RWPE1 (cell line): ENCODE measurements around the gene ZSCAN9.

Experiments
- CTCF ChIA-PET: fragments of 350-600 bp; sonication (Branson Sonifier 250); formaldehyde crosslinking; extraction: SDS; loops from one replicate; lab custom pipeline; 2021; lab: Yijun Ruan, JAX
- POLR2A ChIA-PET: fragments of 400-600 bp; formaldehyde crosslinking; extraction: SDS; loops from one replicate; lab custom pipeline; 2020; ENCODE audit warnings: antibody characterized with exemption; ENCODE audit not compliant: low non-redundant PET; lab: Yijun Ruan, JAX
- DNase-seq: peaks from one replicate; pipeline ENCODE4 v3.0.0; 2012; ENCODE audit warnings: low spot score
- H3K27ac ChIP-seq: fragments of 450-650 bp; 2 replicates; pipeline ENCODE4 v1.5.1; 2017
- CTCF ChIP-seq: fragments of 450-650 bp; conservative IDR thresholded peaks from 2 replicates; pipeline ENCODE4 v1.5.1; 2017; ENCODE audit warnings: low read depth, mild to moderate bottlenecking

The ZSCAN9 gene

GRCh38 chr6:28225056-28225834 lies at the start of gene ZSCAN9:
Gene ZSCAN9, plus strand, starts transcription at chr6:28225275. Its CDS starts 1,810 bp downstream, at chr6:28227085.
- CTCF ChIA-PET = no interaction called here
- peak; percentile 74 for DNase-seq
- peak within 1 kb of the TSS; percentile 90 for H3K27ac ChIP-seq
- no peak for TF ChIP-seq CTCF
- POLR2A ChIA-PET = no interaction called here

GRCh38 chr6:28176373-28176772 lies 48.7 kb upstream of the ZSCAN9 start:
- no peak overlapping the region for H3K27ac ChIP-seq
- no peak for TF ChIP-seq CTCF
- DNase-seq = no peak
- CTCF ChIA-PET = interaction anchor here (0.5 kb wide), 1 partner anchor 1855 kb away, joined by 4 read pairs; no protein-coding TSS in a partner anchor
- POLR2A ChIA-PET = no interaction called here

GRCh38 chr6:28182255-28182654 lies 42.8 kb upstream of the ZSCAN9 start:
- TF ChIP-seq CTCF = no peak
- no peak for DNase-seq
- ChIA-PET POLR2A (no interaction called here), CTCF (no interaction called here)
- no peak overlapping the region for H3K27ac ChIP-seq

GRCh38 chr6:28188111-28188979 lies 36.7 kb upstream of the ZSCAN9 start:
- POLR2A ChIA-PET = no interaction called here
- CTCF ChIA-PET = no interaction called here

GRCh38 chr6:28200020-28200419 lies 25.1 kb upstream of the ZSCAN9 start:
- ChIA-PET POLR2A (no interaction called here), CTCF (no interaction called here)
- no peak for TF ChIP-seq CTCF
- DNase-seq = no peak
- no peak overlapping the region for H3K27ac ChIP-seq

More at GRCh38 chr6:28188111-28188979, 36.7 kb upstream of the ZSCAN9 start:
- no peak overlapping the region for H3K27ac ChIP-seq
- no peak for DNase-seq
- TF ChIP-seq CTCF = no peak

GRCh38 chr6:28203201-28203600 lies 21.9 kb upstream of the ZSCAN9 start:
- DNase-seq = no peak
- CTCF ChIA-PET = interaction anchor here (0.7 kb wide), 1 partner anchor 37 kb away, joined by 3 read pairs; no protein-coding TSS in a partner anchor
- no peak for TF ChIP-seq CTCF
- POLR2A ChIA-PET = no interaction called here
- no peak overlapping the region for H3K27ac ChIP-seq
